Upper lobe of left lung (tissue), 4 donors: Measurements from ENCODE around the gene MAP2K4.

Experiments used
- CTCF ChIP-seq, 6 experiments: fragments of 450-650 bp in 4 of 6; fragments of 200-600 bp in 2 of 6; sonication (generic) in 2 of 6; IDR thresholded peaks; one replicate each; pipeline ENCODE4 v1.5.1; 2016 to 2019; ENCODE audit warnings: antibody characterized with exemption in 6 of 6
- EP300 ChIP-seq, 4 donors: sonication (generic); formaldehyde crosslinking; IDR thresholded peaks; one replicate each; pipeline ENCODE4 v1.5.1; 2017; ENCODE audit warnings: antibody characterized with exemption in 4 of 4, control low read depth in 2 of 4
- POLR2A ChIP-seq, 4 donors: fragments of 450-650 bp; IDR thresholded peaks; one replicate each; pipeline ENCODE4 v1.5.1; 2016 to 2017; ENCODE audit warnings: antibody characterized with exemption in 4 of 4, mild to moderate bottlenecking in 2 of 4
- POLR2AphosphoS5 ChIP-seq, 2 donors: sonication (generic); formaldehyde crosslinking; IDR thresholded peaks; one replicate each; pipeline ENCODE4 v1.5.1; 2017; ENCODE audit warnings: antibody characterized with exemption in 2 of 2

- no peak for TF ChIP-seq POLR2A (IDR thresholded peaks at IDR 0.05)
- no peak for TF ChIP-seq CTCF (IDR thresholded peaks at IDR 0.05)
- TF ChIP-seq EP300 (IDR thresholded peaks at IDR 0.05), result no peak
- no peak for TF ChIP-seq POLR2AphosphoS5 (IDR thresholded peaks at IDR 0.05)
Observed at GRCh38 chr17:12078791-12079190, 58.1 kb downstream of the MAP2K4 start.
